Glomerular visceral epithelial cell (primary cell): Measurements from ENCODE around the gene RNF2.
"Not testable (repeated sequence)": the region's sequence is repeated elsewhere in the genome, so short reads cannot be mapped to it uniquely, and the experiment has no call there.

ENCODE experiments used
- DNase-seq: peaks from one replicate; pipeline ENCODE4 v3.0.0-alpha.2; 2016; ENCODE audit errors: extremely low spot score

RNF2 gene

DNA sequence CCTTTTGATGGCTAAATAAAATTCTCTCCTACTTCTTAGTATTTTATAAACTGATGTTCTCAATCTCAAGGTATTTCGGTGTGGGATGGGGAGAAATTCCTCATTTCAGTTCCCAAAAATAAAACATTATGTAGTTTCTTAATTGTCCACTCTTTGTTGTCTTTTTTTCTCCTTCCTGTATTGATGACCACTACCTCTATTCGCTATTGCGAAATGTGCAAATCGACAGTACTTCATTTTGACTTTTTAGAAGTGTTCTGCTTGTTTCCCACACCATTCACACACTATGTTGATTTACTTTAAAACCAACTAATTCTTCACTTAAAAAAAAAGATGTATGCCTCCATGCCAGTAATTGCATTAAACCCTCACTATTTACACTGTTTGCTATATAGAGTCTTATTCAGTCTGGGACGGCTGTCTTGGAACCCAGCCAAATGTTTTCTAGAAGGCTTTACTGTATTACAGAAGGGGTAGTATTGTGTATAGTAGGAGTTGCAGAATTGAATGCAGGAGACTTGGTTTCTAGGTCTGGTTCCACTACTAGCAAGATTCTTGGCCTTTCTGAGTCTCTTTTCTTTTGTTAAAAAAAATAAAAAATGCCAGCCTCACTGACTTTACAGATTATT is 5.6 kb downstream of the RNF2 start:
- DNase-seq: no peak

- no peak for DNase-seq
Measured at GRCh38 chr1:185053204-185053603, 7.8 kb downstream of the RNF2 start.

- DNase-seq: no peak
Measured at GRCh38 chr1:185054365-185055060, 9.2 kb downstream of the RNF2 start.

- no peak for DNase-seq
Measured at GRCh38 chr1:185058110-185058509, 12.8 kb downstream of the RNF2 start.

GRCh38 chr1:185058876-185059275 is 13.5 kb downstream of the RNF2 start:
- DNase-seq: no peak

DNA sequence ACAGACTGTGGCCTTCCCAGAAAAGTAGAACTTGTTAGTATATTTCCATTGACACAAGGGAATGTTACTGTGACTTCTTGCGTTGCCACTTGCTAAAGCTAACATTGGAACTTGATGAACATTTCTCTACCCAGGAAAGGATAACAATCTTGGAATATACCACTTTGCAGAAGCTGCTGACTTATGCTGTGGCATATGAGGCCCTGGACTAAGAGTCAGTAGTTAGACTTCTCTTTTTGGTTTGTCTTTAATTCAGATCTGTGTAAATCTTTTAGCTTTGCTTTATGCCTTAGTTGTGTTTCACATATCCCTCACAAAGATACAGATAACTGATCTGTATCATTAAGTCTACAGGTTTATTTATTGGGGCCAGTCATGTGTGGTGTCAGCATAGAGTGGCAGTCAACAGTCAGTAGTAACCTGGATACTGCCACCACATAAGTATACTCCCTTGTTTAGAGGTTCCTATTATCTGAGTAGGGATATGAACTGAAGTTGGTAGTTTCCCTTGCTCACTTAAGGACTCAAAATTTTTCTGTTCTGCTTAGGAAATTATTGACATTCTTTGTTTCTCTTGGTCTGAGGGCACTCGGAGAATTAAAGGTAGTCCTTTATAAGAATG is 14.7 kb downstream of the RNF2 start:
- DNase-seq: no peak

DNA sequence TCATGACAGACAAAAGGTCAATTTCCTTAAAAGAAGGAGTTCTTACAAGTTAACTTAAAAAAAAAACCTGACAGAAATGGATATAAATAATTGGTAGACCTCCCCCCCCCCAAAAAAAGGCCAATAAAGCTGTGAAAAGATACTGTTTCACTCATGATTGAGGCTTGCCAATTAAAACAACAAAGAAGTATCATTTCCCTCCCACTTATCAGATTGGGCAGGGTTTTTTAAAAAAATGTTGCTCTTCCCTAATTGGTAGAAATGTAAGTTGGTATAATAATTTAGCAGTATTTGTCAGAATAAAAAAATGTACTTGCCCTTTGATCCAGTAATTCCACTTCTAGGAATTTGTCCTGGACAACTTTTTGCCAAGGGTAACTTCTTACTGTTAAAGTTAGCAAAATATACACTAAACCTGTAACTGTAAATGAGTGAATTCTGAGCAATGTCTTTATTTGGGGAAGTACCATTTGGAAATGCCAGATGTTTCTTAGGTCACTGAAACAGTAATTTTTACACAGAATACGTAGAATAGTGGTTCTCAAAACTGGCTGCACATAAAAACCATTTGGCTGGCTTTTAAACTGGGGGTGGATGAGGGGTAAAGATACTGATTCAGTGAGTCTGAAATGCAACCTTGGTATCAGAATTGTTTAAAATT is 17.5 kb downstream of the RNF2 start:
- DNase-seq: no peak

GRCh38 chr1:185063719-185064118 is 18.4 kb downstream of the RNF2 start:
- no peak for DNase-seq

- DNase-seq: not testable (repeated sequence)
Measured at GRCh38 chr1:185065006-185065405, 19.6 kb downstream of the RNF2 start.

GRCh38 chr1:185066181-185066580 is 20.8 kb downstream of the RNF2 start:
- peak; percentile 11 for DNase-seq

DNA sequence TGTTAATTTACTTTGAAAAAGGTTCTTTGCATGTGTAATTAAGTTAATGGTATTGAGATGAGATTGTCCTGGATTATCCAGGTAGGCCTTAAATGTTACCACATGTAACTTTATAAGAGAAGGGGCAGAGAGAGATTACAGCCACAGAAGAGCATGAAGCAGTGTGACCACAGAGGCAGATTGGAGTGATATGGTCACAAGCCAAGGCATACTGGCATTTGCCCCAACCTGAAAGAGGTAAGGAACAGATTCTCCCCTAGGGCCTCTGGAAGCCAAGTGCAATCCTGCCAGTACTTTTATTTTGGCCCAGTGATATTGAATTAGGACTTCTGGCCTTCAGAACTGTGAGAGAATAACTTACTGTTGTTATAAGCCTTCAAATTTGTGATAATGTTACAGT is 23.0 kb downstream of the RNF2 start:
- no peak for DNase-seq

- DNase-seq: no peak
Measured at GRCh38 chr1:185069202-185069772, 23.9 kb downstream of the RNF2 start.

DNA sequence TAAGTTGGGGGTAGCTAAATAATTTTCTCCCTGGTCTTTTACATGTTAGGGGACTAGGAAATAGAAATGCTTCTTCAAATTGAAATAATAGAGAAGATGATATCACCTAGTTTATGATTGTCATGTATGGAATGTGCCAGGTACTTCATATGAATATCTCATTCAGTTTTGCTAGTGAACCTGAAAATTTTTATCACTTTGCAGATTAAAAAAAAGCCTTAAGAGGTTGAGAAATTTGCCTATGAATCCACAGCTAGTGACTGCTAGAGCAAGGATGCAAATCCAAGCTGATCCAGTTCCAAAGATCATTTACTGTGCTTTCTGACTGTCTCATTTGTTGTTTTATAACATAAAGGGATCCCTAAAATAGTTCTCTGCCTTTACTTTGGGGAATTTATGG is 24.7 kb downstream of the RNF2 start:
- DNase-seq: no peak

DNA sequence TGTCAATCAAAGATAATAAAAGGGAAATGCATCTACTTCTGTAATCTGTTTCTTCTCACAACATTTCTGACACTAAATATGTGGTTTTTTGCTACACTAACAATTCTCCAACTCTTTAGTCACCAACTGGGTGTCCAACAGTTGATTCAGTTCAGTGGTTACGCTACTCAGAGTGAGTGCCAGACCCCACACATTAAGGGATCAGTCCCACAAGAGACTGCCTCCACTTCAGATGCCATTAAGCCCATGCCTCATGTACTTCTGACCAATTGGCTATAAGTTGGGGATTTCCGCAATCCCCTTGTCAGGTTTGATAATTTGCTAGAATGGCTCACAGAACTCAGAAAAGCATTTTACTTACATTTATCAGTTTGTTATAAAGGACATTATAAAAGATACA is 28.4 kb downstream of the RNF2 start:
- DNase-seq: peak; percentile 70

GRCh38 chr1:185074307-185074706 is 28.9 kb downstream of the RNF2 start:
- DNase-seq: peak; percentile 54

GRCh38 chr1:185075476-185075875 is 30.1 kb downstream of the RNF2 start:
- DNase-seq: no peak

DNA sequence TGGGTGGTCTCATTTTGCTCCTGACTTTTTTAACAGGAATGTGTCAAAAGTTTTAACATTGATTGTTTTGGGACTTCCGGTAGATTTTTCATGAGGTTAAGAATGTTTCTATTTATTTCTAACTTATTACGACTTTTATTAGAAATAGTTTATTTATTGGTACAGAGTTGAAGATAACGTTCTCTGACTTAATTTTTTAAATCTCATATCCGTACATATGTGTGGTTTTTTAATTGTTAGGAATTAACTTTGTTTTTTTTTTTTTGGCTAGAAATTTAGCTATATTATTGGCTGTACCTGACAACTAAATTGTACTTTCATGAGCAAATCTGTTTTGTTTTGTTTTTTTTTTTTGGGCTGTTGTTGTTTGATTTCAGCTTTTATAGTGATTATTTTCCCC is 32.0 kb downstream of the RNF2 start:
- DNase-seq: no peak

- DNase-seq: no peak
Measured at GRCh38 chr1:185080422-185080821, 35.1 kb downstream of the RNF2 start.

DNA sequence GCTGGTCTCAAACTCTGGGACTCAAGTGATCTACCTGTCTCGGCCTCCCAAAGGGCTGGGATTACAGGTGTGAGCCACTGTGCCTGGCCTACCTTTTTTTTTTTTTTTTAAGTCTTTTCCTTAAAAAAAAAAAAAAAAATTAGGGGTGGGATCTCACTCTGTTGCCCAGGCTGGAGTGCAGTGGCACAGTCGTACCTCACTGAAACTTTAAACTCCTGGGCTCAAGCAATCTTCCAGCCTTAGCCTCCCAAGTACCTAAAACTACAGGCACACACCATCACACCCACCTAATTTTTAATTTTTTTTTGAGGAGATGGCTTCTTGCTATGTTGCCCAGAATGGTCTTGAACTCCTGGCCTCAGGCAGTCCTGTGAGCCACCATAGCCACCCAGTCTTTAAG is 38.5 kb downstream of the RNF2 start:
- no peak for DNase-seq

- DNase-seq: no peak
Measured at GRCh38 chr1:185087101-185087500, 41.7 kb downstream of the RNF2 start.

DNA sequence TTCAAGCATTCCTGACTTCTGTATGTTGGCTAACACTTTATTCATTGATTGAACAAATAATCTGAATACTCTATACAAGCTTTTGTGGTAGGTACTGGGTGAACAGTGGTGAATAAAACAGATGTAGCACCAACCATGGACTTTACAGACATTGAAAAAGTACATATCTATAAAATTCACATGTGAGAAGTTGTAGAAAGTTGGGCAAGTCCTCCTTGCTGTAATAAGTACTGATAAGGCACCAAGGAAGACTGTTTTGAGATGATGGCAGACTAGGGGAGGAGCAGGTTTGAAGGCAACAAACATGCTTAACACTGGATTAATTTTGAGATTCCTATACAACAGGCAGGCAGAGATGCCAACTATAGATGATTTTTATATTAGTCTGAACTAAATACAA is 42.4 kb downstream of the RNF2 start:
- no peak for DNase-seq

- no peak for DNase-seq
Measured at GRCh38 chr1:185091480-185091879, 46.1 kb downstream of the RNF2 start.
